Transverse colon (tissue), 3 donors: Measurements from ENCODE around the gene CCDC14.

Source experiments
- POLR2A ChIP-seq: fragments of 450-650 bp; IDR thresholded peaks from one replicate; pipeline ENCODE4 v1.6.1; 2016; ENCODE audit warnings: antibody characterized with exemption, mild to moderate bottlenecking, moderate library complexity
- TF ChIP-seq, protein P1 (sequence below), 5 experiments: fragments of 200-600 bp in 3 of 5; fragments of 450-650 bp in 2 of 5; sonication (generic) in 3 of 5; IDR thresholded peaks; 1 replicate in 2 of 5; 2 replicates in 3 of 5; pipeline ENCODE4 v1.5.1; 2016 to 2017; ENCODE audit warnings: antibody characterized with exemption in 5 of 5, inconsistent platforms in 3 of 5, mild to moderate bottlenecking in 2 of 5, moderate library complexity in 1 of 5

DNA sequence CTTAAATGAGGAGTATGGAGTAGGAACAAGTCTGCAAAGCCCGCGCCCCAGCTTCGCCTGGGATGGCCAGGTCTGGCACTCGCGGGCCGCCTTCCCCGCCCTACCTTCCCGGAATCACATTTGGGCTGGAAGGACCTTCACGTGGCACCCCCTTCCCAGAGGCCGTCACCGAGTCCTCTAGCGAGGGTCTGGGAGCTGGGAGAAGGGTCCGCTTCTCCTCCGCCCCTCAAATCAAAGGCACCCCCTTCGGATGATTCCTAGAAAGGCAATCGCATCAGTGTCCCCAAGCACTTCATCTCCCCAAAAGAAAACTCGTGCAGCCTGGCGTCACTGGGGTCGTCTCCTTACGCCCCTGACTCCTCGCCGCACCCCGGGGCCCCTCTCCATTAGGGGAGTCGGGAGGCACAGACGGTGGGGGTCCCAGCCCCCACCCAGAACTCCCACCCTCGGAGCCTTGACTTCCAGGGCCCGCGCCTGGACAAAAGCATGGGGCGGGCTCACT, 77.3 kb downstream of the CCDC14 start:
- TF ChIP-seq, protein P1, sequence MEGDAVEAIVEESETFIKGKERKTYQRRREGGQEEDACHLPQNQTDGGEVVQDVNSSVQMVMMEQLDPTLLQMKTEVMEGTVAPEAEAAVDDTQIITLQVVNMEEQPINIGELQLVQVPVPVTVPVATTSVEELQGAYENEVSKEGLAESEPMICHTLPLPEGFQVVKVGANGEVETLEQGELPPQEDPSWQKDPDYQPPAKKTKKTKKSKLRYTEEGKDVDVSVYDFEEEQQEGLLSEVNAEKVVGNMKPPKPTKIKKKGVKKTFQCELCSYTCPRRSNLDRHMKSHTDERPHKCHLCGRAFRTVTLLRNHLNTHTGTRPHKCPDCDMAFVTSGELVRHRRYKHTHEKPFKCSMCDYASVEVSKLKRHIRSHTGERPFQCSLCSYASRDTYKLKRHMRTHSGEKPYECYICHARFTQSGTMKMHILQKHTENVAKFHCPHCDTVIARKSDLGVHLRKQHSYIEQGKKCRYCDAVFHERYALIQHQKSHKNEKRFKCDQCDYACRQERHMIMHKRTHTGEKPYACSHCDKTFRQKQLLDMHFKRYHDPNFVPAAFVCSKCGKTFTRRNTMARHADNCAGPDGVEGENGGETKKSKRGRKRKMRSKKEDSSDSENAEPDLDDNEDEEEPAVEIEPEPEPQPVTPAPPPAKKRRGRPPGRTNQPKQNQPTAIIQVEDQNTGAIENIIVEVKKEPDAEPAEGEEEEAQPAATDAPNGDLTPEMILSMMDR (IDR thresholded peaks at IDR 0.05) = no peak
- TF ChIP-seq POLR2A = no peak
